OCI-LY1 (cell line): ENCODE data around the gene TSTD1.

Experiments
- EZH2 ChIP-seq: fragments of 200-600 bp; sonication (generic), shearing (Covaris generic); IDR thresholded peaks from 2 replicates; pipeline ENCODE4 v1.8.0; 2017; ENCODE audit warnings: borderline replicate concordance, mixed run types, mild to moderate bottlenecking, antibody characterized with exemption, low read length, moderate library complexity, mixed read lengths
- TF ChIP-seq, protein P1 (sequence below): fragments of 200-600 bp; sonication (generic), shearing (Covaris generic); IDR thresholded peaks from 2 replicates; pipeline ENCODE4 v1.5.1; 2017; ENCODE audit warnings: mild to moderate bottlenecking, antibody characterized with exemption, low read length, moderate library complexity, mixed read lengths

DNA sequence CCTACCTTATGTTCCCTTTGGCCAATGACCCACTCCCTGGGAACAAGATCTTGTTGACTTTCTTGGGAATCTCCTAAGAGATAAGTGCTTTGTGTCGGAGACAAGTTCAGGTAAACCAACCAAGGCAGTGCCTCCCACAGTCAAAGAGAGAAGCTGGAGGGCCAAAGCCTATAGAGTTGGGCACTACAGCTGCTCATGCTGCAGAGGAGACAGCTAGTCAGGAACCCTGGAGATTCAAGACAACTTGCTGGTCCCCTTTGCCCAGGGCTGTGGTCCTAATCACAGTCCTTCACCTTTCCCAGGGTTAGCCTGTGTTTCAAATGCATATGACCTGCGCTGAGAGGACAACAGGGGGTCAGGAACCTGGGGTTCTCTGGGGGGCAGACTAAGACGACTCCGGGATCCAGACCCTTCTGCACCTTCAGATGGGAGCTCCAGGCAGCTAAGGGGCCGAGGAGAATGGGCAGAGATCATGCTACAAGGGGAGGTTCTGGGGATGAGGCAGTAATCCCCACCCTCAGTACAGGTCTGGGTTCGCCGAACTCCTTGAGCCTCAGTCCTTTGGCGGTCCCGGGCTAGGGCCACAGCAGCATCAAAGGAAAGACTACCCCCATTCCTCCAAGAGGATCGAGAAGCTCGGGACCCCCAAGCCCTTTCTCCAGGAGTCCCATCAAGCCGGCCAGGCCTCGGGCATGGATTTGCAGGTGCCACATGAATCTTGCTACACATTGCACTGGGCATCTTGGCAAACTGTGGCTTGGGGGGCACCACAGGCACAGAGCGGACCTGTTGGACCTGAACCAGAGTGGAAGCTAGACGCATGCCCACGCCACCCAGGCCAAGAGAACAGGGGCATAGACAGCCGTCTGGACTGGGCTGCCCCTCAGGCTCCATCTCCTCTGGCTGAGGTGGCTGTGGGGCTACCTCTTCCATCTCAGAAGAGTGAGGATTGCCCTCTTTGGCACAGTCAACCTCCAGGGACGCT lies 9.0 kb upstream of the TSTD1 start:
- TF ChIP-seq, protein P1, sequence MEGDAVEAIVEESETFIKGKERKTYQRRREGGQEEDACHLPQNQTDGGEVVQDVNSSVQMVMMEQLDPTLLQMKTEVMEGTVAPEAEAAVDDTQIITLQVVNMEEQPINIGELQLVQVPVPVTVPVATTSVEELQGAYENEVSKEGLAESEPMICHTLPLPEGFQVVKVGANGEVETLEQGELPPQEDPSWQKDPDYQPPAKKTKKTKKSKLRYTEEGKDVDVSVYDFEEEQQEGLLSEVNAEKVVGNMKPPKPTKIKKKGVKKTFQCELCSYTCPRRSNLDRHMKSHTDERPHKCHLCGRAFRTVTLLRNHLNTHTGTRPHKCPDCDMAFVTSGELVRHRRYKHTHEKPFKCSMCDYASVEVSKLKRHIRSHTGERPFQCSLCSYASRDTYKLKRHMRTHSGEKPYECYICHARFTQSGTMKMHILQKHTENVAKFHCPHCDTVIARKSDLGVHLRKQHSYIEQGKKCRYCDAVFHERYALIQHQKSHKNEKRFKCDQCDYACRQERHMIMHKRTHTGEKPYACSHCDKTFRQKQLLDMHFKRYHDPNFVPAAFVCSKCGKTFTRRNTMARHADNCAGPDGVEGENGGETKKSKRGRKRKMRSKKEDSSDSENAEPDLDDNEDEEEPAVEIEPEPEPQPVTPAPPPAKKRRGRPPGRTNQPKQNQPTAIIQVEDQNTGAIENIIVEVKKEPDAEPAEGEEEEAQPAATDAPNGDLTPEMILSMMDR: no peak
- TF ChIP-seq EZH2: no peak
